K562 (cell line): ENCODE results near the gene A1BG.

Experiments used
- ATF2 ChIP-seq: sonication (generic); formaldehyde crosslinking; IDR thresholded peaks from 2 replicates; pipeline ENCODE4 v1.8.1; 2022; ENCODE audit warnings: missing genetic modification reagents
- FOXO4 ChIP-seq: fragments of 450-650 bp; formaldehyde crosslinking; IDR thresholded peaks from 2 replicates; pipeline ENCODE4 v1.4.0; 2020; ENCODE audit warnings: mild to moderate bottlenecking, moderate library complexity
- MYNN ChIP-seq, 2 experiments: sonication (generic); formaldehyde crosslinking in 1 of 2; IDR thresholded peaks; 2 replicates each; pipeline versions ENCODE4 v1.5.0 to v1.6.1; 2016 to 2020; ENCODE audit warnings: antibody characterized with exemption in 1 of 2, missing genetic modification reagents in 1 of 2
- REST ChIP-seq, 2 experiments: fragments of 450-650 bp; formaldehyde crosslinking in 1 of 2; IDR thresholded peaks; 2 replicates each; pipeline versions ENCODE4 v1.4.0 to v1.6.1; 2014 to 2020; ENCODE audit warnings: mild to moderate bottlenecking in 2 of 2, borderline replicate concordance in 1 of 2, low read depth in 1 of 2

GRCh38 chr19:58381460-58382212 is 28.3 kb upstream of the A1BG start:
- TF ChIP-seq ATF2 (CRISPR knock-in tag) (no peak), FOXO4 (CRISPR knock-in tag) (no peak), MYNN (IDR thresholded peaks at IDR 0.05) (no peak), MYNN (CRISPR knock-in tag; IDR thresholded peaks at IDR 0.05) (no peak), REST (IDR thresholded peaks at IDR 0.05; ENCODE audit: borderline replicate concordance) (no peak), REST (CRISPR knock-in tag; IDR thresholded peaks at IDR 0.05; ENCODE audit: low read depth) (no peak)
